ENCODE results near the gene DISP2. TPM values are rescaled to one million over a fixed set of nuclear protein-coding genes. Genes with fewer than 3 reads are reported as not detected.

Gene DISP2
- total RNA-seq, 1 donor from 2014 or later = 3.6 TPM

DNA sequence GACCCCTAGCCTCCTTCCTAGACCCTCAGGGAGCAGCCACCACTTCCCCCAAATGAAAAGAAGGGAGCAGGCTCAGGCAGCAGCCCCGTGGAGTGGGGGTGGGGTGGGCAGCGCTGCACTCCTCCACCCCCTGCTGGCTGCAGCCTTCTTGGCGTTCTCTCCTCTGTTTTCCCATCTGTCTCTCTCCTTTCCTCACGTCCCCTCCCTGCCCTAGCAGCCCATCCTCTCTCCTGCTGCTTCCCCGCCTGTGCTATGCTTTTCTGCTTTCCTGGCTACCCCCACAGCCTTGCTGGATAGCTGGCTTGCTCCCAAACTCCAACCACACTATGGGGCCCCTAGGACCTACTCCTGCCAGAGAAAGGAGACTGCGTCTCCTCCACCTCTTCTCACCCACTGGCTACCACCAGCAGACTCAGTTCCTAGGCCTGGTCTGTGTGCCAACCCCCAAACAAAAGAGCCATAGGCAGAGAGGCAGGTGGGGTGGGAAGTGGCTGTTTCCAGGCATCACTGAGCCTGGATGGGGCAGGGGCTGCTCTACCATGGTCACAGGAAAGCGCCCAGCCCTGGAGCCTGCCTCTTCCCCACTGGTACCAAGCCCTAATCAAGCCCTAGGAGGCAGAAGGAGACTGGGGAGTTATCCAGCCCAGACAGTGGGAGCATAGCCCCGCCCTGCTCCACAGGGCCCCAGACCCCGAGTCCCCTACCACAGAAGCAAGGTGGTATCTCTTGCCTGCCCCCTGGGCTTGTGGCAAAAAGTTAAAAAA, 3.4 kb upstream of the DISP2 start:
- Mint-ChIP-seq H3K27ac (ENCODE audit: unreplicated experiment) (peak overlapping the region; percentile 42), H3K9me3 (ENCODE audit: unreplicated experiment) (no peaks in the 10 kb centered on the region), H3K4me3 (ENCODE audit: unreplicated experiment) (no peak overlapping the region), H3K27me3 (ENCODE audit: unreplicated experiment) (peaks cover 15% of the 10 kb centered on the region), H3K36me3 (ENCODE audit: low read depth, unreplicated experiment) (no peaks in the 10 kb centered on the region), H3K4me1 (ENCODE audit: unreplicated experiment) (peaks cover 8% of the 10 kb centered on the region)
- TF ChIP-seq, protein P1, sequence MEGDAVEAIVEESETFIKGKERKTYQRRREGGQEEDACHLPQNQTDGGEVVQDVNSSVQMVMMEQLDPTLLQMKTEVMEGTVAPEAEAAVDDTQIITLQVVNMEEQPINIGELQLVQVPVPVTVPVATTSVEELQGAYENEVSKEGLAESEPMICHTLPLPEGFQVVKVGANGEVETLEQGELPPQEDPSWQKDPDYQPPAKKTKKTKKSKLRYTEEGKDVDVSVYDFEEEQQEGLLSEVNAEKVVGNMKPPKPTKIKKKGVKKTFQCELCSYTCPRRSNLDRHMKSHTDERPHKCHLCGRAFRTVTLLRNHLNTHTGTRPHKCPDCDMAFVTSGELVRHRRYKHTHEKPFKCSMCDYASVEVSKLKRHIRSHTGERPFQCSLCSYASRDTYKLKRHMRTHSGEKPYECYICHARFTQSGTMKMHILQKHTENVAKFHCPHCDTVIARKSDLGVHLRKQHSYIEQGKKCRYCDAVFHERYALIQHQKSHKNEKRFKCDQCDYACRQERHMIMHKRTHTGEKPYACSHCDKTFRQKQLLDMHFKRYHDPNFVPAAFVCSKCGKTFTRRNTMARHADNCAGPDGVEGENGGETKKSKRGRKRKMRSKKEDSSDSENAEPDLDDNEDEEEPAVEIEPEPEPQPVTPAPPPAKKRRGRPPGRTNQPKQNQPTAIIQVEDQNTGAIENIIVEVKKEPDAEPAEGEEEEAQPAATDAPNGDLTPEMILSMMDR (IDR thresholded peaks at IDR 0.05; ENCODE audit: unreplicated experiment) = no peak
- DNase-seq (ENCODE audit: low spot score) = peak; percentile 52

DNA sequence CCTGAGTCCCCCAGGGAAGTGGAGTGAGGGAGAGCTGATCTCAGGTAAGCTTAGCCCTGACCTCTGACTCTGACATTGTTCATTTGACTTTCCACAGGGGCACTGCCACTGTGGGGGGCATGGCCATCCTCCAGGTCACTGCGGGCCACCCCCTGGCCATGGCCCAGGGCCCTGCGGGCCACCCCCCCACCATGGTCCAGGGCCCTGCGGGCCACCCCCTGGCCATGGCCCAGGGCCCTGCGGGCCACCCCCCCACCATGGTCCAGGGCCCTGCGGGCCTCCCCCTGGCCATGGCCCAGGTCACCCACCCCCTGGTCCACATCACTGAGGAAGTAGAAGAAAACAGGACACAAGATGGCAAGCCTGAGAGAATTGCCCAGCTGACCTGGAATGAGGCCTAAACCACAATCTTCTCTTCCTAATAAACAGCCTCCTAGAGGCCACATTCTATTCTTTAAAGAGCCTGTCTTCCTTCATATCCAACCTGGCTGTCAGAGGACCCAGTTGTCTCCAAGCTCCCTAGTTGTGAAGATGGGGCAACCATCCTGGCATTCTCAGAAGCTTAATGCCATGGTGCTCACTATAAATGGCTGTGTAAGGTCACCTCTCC, 1.9 kb upstream of the DISP2 start:
- Mint-ChIP-seq H3K36me3 (ENCODE audit: low read depth, unreplicated experiment) (no peaks in the 10 kb centered on the region), H3K27me3 (ENCODE audit: unreplicated experiment) (peaks cover 17% of the 10 kb centered on the region), H3K4me3 (ENCODE audit: unreplicated experiment) (no peak overlapping the region), H3K4me1 (ENCODE audit: unreplicated experiment) (peaks cover 8% of the 10 kb centered on the region), H3K27ac (ENCODE audit: unreplicated experiment) (no peak overlapping the region), H3K9me3 (ENCODE audit: unreplicated experiment) (no peaks in the 10 kb centered on the region)
- TF ChIP-seq, protein P1 (IDR thresholded peaks at IDR 0.05; ENCODE audit: unreplicated experiment) = no peak
- DNase-seq (ENCODE audit: low spot score) = no peak

DNA sequence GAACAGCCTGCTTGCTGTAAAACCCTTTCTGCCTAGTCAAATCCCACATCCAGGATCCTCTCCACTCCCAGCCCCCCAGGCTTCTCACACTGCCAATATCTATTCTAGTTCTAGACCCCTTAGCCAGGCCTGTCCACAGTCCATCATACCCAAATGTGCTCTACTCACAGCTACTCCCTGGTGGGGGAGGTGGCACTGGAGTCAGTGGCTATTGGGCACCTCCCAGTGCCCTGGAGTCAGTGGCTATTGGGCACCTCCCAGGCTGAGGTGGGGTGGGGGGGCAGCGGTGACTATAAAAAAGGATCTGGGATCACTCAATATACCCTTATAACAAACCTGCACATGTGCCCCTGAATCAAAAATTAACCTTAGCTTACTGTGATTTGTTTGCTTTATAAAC, 773 bp upstream of the DISP2 start:
- Mint-ChIP-seq H3K4me3 (ENCODE audit: unreplicated experiment) (peak overlapping the region; percentile 34), H3K27ac (ENCODE audit: unreplicated experiment) (peak overlapping the region; percentile 9), H3K9me3 (ENCODE audit: unreplicated experiment) (no peaks in the 10 kb centered on the region), H3K4me1 (ENCODE audit: unreplicated experiment) (peaks cover 8% of the 10 kb centered on the region), H3K27me3 (ENCODE audit: unreplicated experiment) (peaks cover 17% of the 10 kb centered on the region), H3K36me3 (ENCODE audit: low read depth, unreplicated experiment) (no peaks in the 10 kb centered on the region)
- TF ChIP-seq, protein P1 (IDR thresholded peaks at IDR 0.05; ENCODE audit: unreplicated experiment) = no peak
- no peak for DNase-seq (ENCODE audit: low spot score)

DNA sequence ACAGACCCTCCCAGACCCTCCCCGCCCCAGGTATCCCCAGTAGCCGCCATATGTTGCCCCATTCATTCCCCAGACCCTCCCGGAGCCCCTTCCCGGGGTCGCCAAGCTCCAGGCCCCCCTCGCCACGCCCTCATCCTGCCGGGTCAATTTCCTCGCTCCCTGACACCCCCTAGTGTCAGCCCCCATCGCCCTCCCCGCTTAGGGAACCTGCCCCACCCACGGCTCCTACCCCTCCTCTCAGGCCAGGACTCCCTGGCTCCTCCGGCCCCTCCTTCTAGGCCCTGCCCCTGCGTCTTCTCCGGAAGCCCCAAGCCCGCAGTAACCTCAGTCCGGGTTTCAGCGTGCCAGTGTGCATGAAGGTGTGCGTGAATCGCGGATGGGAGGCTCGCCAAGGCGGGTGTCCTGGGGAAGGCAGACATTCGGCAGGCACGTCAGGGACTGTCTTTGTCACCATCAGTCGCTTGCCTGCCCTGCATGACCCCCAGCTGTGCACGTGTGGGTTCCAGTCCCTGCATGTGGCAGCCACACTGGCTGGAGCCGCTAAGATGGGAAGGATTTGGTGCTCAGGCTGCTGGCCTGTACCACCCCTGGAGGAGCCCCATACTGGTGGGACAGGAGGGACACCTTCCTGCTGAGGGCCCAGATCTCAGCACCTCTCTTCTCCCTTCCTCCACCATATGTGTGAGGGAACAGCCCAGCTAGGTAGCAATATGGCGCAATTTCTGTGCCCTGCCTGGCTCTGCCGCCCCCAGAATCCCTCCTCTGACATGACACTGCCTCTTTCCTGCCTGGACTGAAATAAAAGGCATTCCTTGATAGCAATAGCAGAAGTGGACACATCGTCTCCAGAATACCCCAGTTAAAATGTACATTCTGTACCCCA, 693 bp downstream of the DISP2 start:
- peaks cover 17% of the 10 kb centered on the region for H3K27me3 Mint-ChIP-seq (ENCODE audit: unreplicated experiment)
- no peak for DNase-seq (ENCODE audit: low spot score)
- H3K4me3 Mint-ChIP-seq (ENCODE audit: unreplicated experiment) = peak overlapping the region; percentile 78
- no peak overlapping the region for H3K27ac Mint-ChIP-seq (ENCODE audit: unreplicated experiment)
- H3K9me3 Mint-ChIP-seq (ENCODE audit: unreplicated experiment) = no peaks in the 10 kb centered on the region
- H3K36me3 Mint-ChIP-seq (ENCODE audit: low read depth, unreplicated experiment) = no peaks in the 10 kb centered on the region
- H3K4me1 Mint-ChIP-seq (ENCODE audit: unreplicated experiment) = peaks cover 5% of the 10 kb centered on the region
- TF ChIP-seq, protein P1 (IDR thresholded peaks at IDR 0.05; ENCODE audit: unreplicated experiment) = no peak

Data from endothelial cell (in vitro differentiated cells).